ENCODE measurements around the gene NRP1. TPM values are rescaled to one million over a fixed set of nuclear protein-coding genes. Genes with fewer than 3 reads are reported as not detected.

Gene NRP1
- total and polyA plus RNA-seq, 2 of the 8 experiments (the other 6 are each of a cell fraction or from before 2014, with no cell fraction given): 1.2 to 2.1 TPM

DNA sequence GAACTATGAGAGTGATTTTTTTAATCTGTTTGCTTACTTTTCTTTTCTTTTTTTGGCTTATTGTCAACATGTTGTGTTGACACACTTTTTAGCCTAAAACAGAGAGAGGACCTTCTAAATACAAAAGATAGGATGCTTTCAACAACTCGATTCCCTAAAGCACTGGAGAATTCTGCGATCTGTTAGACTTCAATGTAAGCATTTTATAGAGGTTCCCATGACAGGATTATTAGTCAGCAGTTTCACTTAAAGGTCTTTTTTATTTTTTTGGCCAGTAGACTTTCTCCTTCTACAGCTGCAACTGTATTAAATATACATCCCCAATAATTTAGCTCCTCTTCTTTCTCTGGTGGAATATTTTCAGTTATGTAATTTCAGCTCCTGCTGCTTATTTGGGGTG lies 12.7 kb upstream of the NRP1 start:
- no peaks in the 10 kb centered on the region for H4K20me1 ChIP-seq (replicated peaks in 1 of 2; ENCODE audit: control insufficient read depth in 1 of 2, insufficient read depth in 2 of 2, low read length in 2 of 2)
- no peak overlapping the region for H4K8ac ChIP-seq (ENCODE audit: extremely low read depth, insufficient read depth, low read length)
- no peak overlapping the region for H4K91ac ChIP-seq (replicated peaks; ENCODE audit: insufficient read length, low read length)
- H3K79me1 ChIP-seq (ENCODE audit: low read depth, low read length): no peaks in the 10 kb centered on the region
- H3K18ac ChIP-seq (ENCODE audit: extremely low read depth, low read length): no peak overlapping the region
- ChIA-PET CTCF (ENCODE audit: partially characterized antibody) (no interaction called here), POLR2A (ENCODE audit: partially characterized antibody) (no interaction called here)
- no peak overlapping the region for H3K4me2 ChIP-seq (ENCODE audit: insufficient read depth in 1 of 2, low read depth in 2 of 2, low read length in 2 of 2)
- no peaks in the 10 kb centered on the region; a peak in 2 of 7 replicates for H3K4me1 ChIP-seq (replicated peaks in 1 of 4; ENCODE audit: control insufficient read depth in 3 of 4, insufficient read depth in 4 of 4, low read length in 3 of 4)
- no peak overlapping the region for H2AFZ ChIP-seq (ENCODE audit: low read length)
- no peaks in the 10 kb centered on the region for H3K9me3 ChIP-seq (ENCODE audit: insufficient read depth in 2 of 2, low read depth in 1 of 2, low read length in 1 of 2)
- no peaks in the 10 kb centered on the region for H3K23me2 ChIP-seq (ENCODE audit: low read depth, low read length)
- no peak overlapping the region for H3K4me3 ChIP-seq (ENCODE audit: extremely low read depth in 1 of 4, insufficient read depth in 2 of 4, low read depth in 3 of 4, low read length in 4 of 4)
- H3K79me2 ChIP-seq (ENCODE audit: control insufficient read depth in 1 of 2, insufficient read depth in 2 of 2, low read length in 2 of 2): no peaks in the 10 kb centered on the region
- no peak overlapping the region for H2BK15ac ChIP-seq (ENCODE audit: low read length)
- no peak overlapping the region for H4K5ac ChIP-seq (ENCODE audit: insufficient read length, low read depth, low read length)
- no peaks in the 10 kb centered on the region for H3K27me3 ChIP-seq (replicated peaks in 1 of 4; ENCODE audit: control insufficient read depth in 3 of 4, extremely low read depth in 1 of 4, insufficient read depth in 3 of 4, low read length in 3 of 4)
- 96% methylated on average over 2 of the region's 2 CpGs; no CpG with 5 or more reads in 1 of the 2 experiments for WGBS, 2 experiments (ENCODE audit: extremely low coverage in 1 of 2, insufficient coverage in 1 of 2, insufficient read length in 1 of 2, insufficient replicate concordance in 2 of 2, low coverage in 1 of 2, low lambda C conversion rate in 2 of 2, missing lambda C conversion rate in 1 of 2)
- no peak overlapping the region for H3K14ac ChIP-seq (ENCODE audit: insufficient read length)
- H3K56ac ChIP-seq (replicated peaks; ENCODE audit: insufficient read length, low read depth, low read length): no peak overlapping the region
- no peaks in the 10 kb centered on the region for H3K36me3 ChIP-seq (ENCODE audit: control insufficient read depth in 2 of 4, insufficient read depth in 4 of 4, low read length in 3 of 4)
- no peak overlapping the region for H3K27ac ChIP-seq (ENCODE audit: low read depth, low read length)
- H2AK5ac ChIP-seq (ENCODE audit: low read depth, low read length): no peak overlapping the region
- H3K9ac ChIP-seq (replicated peaks in 1 of 4; ENCODE audit: extremely low read depth in 1 of 4, low read depth in 3 of 4, low read length in 3 of 4): no peak overlapping the region
- FAIRE-seq: no peak
- no peak for DNase-seq (ENCODE audit: low read depth in 1 of 2, low spot score in 2 of 2)
- H2BK5ac ChIP-seq (ENCODE audit: low read depth, low read length): no peak overlapping the region
- H3K23ac ChIP-seq (ENCODE audit: insufficient read length): no peak overlapping the region
- H3K4ac ChIP-seq (replicated peaks; ENCODE audit: insufficient read length, low read depth, low read length): no peak overlapping the region
- no peak overlapping the region for H2BK12ac ChIP-seq (ENCODE audit: low read depth, low read length)
- H2BK20ac ChIP-seq (ENCODE audit: low read length): no peak overlapping the region
- H2BK120ac ChIP-seq (replicated peaks; ENCODE audit: low read depth, low read length): no peak overlapping the region
- TF ChIP-seq SUZ12 (IDR thresholded peaks at IDR 0.05; ENCODE audit: low read length) (no peak), SIN3A (conservative IDR thresholded peaks at IDR 0.05 in 1 of 2, IDR thresholded peaks at IDR 0.05 in 1 of 2; ENCODE audit: low read depth in 1 of 2, low read length in 2 of 2) (no peak), RAD21 (IDR thresholded peaks at IDR 0.05 in 1 of 2, conservative IDR thresholded peaks at IDR 0.05 in 1 of 2; ENCODE audit: low read depth in 2 of 2, low read length in 2 of 2) (no peak), ZNF274 (IDR thresholded peaks at IDR 0.05; ENCODE audit: borderline replicate concordance, extremely low read depth, low read length) (no peak), KDM5A (IDR thresholded peaks at IDR 0.05; ENCODE audit: low read length) (no peak), BCL11A (IDR thresholded peaks at IDR 0.05; ENCODE audit: low read depth in 2 of 2, low read length in 2 of 2) (no peak), HDAC6 (IDR thresholded peaks at IDR 0.05; ENCODE audit: low read depth, low read length) (no peak), SP2 (IDR thresholded peaks at IDR 0.05; ENCODE audit: low read length) (no peak), CTBP2 (IDR thresholded peaks at IDR 0.05; ENCODE audit: borderline replicate concordance, insufficient read depth, insufficient read length, low read length) (no peak), POU5F1 (IDR thresholded peaks at IDR 0.05; ENCODE audit: low read depth, low read length) (no peak), PHF8 (conservative IDR thresholded peaks at IDR 0.05; ENCODE audit: low read depth, low read length) (no peak), MAFK (IDR thresholded peaks at IDR 0.05; ENCODE audit: low read depth, low read length) (no peak), CBX8 (IDR thresholded peaks at IDR 0.05; ENCODE audit: borderline replicate concordance, low read depth, low read length) (no peak), SAP30 (IDR thresholded peaks at IDR 0.05; ENCODE audit: insufficient read depth, insufficient replicate concordance, low read length) (no peak)
